NCI-H748 treated with DMSO at 0.1 percent for 48 hours (cell line): ENCODE data around the gene UBC.
"Not testable (repeated sequence)": the region's sequence is repeated elsewhere in the genome, so short reads cannot be mapped to it uniquely, and the experiment has no call there.

Experiments
- DNase-seq: peaks from one replicate; lab custom pipeline; 2025; lab: John Stamatoyannopoulos, UW

UBC gene

GRCh38 chr12:124915239-124916236 lies 1.1 kb upstream of the UBC start:
- no peak for DNase-seq

DNA sequence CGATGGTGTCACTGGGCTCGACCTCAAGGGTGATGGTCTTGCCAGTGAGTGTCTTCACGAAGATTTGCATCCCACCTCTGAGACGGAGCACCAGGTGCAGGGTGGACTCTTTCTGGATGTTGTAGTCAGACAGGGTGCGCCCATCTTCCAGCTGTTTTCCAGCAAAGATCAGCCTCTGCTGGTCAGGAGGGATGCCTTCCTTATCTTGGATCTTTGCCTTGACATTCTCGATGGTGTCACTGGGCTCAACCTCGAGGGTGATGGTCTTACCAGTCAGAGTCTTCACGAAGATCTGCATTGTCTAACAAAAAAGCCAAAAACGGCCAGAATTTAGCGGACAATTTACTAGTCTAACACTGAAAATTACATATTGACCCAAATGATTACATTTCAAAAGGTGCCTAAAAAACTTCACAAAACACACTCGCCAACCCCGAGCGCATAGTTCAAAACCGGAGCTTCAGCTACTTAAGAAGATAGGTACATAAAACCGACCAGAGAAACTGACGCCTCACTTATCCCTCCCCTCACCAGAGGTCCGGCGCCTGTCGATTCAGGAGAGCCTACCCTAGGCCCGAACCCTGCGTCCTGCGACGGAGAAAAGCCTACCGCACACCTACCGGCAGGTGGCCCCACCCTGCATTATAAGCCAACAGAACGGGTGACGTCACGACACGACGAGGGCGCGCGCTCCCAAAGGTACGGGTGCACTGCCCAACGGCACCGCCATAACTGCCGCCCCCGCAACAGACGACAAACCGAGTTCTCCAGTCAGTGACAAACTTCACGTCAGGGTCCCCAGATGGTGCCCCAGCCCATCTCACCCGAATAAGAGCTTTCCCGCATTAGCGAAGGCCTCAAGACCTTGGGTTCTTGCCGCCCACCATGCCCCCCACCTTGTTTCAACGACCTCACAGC lies 717 bp downstream of the UBC start:
- no peak for DNase-seq

DNA sequence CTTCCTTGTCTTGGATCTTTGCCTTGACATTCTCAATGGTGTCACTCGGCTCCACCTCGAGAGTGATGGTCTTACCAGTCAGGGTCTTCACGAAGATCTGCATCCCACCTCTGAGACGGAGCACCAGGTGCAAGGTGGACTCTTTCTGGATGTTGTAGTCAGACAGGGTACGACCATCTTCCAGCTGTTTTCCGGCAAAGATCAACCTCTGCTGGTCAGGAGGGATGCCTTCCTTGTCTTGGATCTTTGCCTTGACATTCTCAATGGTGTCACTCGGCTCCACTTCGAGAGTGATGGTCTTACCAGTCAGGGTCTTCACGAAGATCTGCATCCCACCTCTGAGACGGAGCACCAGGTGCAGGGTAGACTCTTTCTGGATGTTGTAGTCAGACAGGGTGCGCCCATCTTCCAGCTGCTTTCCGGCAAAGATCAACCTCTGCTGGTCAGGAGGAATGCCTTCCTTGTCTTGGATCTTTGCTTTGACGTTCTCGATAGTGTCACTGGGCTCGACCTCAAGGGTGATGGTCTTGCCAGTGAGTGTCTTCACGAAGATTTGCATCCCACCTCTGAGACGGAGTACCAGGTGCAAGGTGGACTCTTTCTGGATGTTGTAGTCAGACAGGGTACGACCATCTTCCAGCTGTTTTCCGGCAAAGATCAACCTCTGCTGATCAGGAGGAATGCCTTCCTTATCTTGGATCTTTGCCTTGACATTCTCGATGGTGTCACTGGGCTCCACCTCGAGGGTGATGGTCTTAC lies 1.7 kb downstream of the UBC start:
- DNase-seq, result not testable (repeated sequence)

GRCh38 chr12:124911521-124911920 lies 2.9 kb downstream of the UBC start:
- DNase-seq, result not testable (repeated sequence)

DNA sequence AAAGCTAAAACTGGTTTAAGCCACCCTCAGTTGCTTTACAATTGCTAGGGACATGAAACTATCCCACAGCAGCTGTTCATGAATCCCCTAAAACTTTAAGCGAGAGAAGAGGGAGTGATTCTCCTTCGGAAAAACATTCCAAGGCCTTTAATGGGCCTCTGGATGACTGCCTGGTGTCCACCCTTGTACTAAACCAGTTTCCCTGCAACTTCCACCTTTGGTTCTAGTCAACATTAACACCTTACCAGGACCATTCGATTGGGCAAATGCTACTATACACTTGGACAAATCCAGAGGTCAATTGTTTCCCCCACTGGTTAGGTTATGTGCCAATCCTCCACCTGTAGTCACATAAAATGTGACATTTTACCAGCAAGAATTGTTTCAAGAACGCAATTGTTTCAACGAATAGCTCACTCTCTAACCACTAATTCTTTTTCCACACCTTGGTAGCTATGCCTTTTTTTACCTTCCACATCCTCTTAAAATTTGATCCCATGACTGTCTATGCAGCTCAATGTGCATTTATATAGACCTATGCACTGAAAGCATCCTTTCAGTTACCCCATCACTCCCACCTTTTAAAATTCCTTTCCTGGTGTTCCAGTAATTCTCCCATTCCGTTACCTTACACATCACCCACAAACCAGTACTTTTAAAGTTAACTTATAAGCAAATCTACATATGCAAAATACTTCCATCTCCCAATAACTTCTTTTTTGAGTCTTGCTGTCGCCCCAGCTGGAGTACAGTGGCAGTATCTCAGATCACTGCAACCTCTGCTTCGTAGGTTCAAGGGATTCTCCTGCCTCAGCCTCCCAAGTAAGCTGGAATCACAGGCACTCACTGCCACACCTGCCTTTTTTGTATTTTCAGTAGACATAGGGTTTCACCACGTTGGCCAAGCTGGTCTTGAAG lies 3.6 kb downstream of the UBC start:
- no peak for DNase-seq

GRCh38 chr12:124909831-124910560 lies 4.5 kb downstream of the UBC start:
- DNase-seq, result no peak

- DNase-seq, result no peak
Measured at GRCh38 chr12:124906606-124907261, 7.7 kb downstream of the UBC start.

DNA sequence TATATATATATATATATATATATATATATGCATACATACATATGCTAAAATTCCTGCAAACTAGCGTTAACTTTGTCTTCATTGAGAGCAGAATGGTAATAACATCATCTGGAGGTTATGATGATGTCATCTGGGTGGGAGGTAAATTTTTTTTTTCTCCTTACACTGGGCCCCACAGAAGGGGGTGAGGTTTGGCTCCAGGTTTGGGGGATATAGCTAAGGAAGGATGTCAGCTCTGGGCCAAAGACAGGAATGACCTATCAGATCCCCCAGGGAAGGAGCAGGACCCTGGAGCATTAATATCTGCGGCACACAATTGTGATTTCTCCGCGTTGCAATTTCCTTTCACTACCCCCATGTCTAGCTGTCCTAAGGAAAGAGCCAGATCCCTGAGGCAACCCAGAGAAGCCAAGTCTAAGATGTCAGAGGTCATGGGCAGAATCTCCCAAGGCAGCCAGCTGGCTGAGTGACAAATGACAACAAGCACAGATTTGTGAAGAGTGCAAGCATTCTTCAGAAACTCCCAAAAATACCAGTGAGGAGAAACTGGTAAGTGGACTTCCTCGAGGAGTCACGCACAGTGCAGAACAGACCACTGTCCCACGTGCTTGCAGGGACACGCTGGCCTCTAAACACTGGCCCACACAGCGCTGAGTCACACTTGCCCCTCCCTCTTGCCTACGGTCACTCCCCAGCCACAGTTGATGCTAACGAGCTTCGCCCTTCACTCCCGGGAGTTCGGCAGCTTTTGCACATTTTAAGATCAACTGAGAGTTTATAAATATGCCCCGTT lies 9.9 kb downstream of the UBC start:
- DNase-seq, result no peak

- DNase-seq, result no peak
Measured at GRCh38 chr12:124902916-124903315, 11.5 kb downstream of the UBC start.

DNA sequence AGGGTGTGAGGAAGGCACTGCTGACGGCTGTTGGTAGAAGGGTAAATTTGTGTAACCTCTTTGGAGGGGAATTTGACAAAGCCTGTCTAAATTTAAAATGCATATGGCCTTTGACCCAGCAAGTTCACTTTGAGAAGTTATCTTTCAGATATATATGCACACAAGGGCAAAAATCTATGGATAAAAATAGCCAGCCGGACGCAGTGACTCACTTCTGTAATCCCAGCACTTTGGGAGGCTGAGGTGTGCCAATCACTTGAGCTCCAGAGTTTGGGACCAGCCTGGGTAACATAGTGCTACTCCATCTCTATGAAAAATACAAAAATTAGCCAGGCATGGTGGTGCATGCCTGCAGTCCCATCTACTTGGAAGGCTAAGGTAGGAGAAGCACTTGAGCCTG lies 13.4 kb downstream of the UBC start:
- DNase-seq, result no peak

- DNase-seq, result not testable (repeated sequence)
Measured at GRCh38 chr12:124900345-124900795, 14.1 kb downstream of the UBC start.

GRCh38 chr12:124898923-124899294 lies 15.5 kb downstream of the UBC start:
- DNase-seq, result no peak

DNA sequence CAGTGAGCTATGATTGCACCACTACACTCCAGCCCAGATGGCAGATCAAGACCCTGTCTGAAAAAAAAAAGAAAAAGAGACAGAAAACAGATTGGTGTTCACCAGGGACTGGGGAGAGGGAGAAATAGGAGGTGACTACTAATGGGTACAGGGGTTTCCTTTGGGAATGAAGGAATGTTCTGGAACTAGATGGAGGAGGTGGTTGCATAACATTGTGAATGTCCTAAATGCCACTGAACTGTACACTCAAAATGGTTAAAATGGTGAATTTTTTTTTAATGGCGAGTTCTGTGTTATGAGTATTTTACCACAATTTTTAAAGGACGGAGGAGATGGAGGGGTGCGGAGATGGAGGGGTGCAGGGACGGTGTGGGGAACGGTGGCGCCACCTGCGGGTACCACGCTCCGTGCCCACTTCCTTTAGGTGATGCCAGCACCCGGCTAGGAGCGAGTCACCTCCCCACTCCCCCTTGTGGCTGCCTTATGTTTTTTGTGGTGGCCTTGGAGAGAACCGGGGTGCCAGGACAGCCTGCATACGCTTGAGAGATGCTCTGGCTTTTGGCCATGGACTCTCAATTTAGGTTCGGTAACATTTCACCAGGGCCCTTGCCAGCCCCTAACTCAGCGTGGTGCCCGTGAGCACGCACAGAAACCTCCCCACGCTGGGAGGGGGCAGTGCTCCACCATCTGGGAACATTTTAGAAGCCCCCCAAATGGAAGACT lies 16.1 kb downstream of the UBC start:
- DNase-seq, result no peak

- no peak for DNase-seq
Measured at GRCh38 chr12:124896461-124896860, 18.0 kb downstream of the UBC start.

GRCh38 chr12:124893792-124894516 lies 20.5 kb downstream of the UBC start:
- no peak for DNase-seq

GRCh38 chr12:124888260-124888659 lies 26.2 kb downstream of the UBC start:
- no peak for DNase-seq

DNA sequence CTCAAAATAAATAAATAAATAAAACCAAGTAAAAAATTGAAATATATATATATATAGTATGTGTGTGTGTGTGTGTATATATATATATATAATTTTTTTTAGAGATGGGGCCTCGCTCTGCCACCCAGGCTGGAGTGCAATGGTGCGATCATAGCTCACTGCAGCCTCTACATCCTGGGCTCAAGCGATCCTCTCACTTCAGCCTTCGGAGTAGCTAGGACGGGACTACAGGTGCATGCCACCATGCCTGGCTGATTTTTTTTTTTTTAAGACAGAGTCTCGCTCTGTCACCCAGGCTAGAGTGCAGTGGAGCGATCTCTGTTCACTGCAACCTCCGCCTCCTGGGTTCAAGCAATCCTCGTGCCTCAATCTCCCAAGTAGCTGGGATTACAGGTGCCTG lies 26.7 kb downstream of the UBC start:
- not testable (repeated sequence) for DNase-seq
